Upper lobe of right lung (tissue), 1 donor: ENCODE measurements around the gene IMMP2L. TPM values are rescaled to one million over a fixed set of nuclear protein-coding genes. Genes with fewer than 3 reads are reported as not detected.
"Not testable (repeated sequence)": the region's sequence is repeated elsewhere in the genome, so short reads cannot be mapped to it uniquely, and the experiment has no call there.

Source experiments
- ATAC-seq: fragments of 200-7000 bp; cut with Tn5 transposase; one replicate; pipeline ENCODE4 v1.9.1; 2020; ENCODE audit warnings: mild to moderate bottlenecking, moderate library complexity
- DNase-seq: peaks from one replicate; pipeline ENCODE4 v3.0.0-alpha.2; 2020
- H3K27ac ChIP-seq: fragments of 200-600 bp; one replicate; pipeline ENCODE4 v1.8.0; 2022
- H3K27me3 ChIP-seq: fragments of 200-600 bp; one replicate; pipeline ENCODE4 v1.8.0; 2022; ENCODE audit warnings: mild to moderate bottlenecking
- H3K36me3 ChIP-seq: fragments of 200-600 bp; one replicate; pipeline ENCODE4 v1.8.0; 2022
- H3K4me1 ChIP-seq: fragments of 200-600 bp; one replicate; pipeline ENCODE4 v1.8.0; 2022
- H3K4me3 ChIP-seq: fragments of 200-600 bp; one replicate; pipeline ENCODE4 v1.8.0; 2022; ENCODE audit warnings: mild to moderate bottlenecking
- H3K9me3 ChIP-seq: fragments of 200-600 bp; one replicate; pipeline ENCODE4 v1.8.0; 2022
- intact Hi-C: fragments of 100-400 bp; cut with DNase I; formaldehyde crosslinking; loops from one replicate; pipeline ENCODE4 v1.11.0; 2022
- total RNA-seq: library from RNA; stranded (reverse); fragmentation: NEBNext Ultra II Directional; extraction: Animal tissue kit (Norgen Biotek cat#: 25700); gene quantifications from one replicate; pipeline ENCODE4 v1.2.1, GENCODE V29; 2021
- TF ChIP-seq, protein P1 (sequence below): fragments of 200-600 bp; IDR thresholded peaks from one replicate; pipeline ENCODE4 v1.8.0; 2022; ENCODE audit warnings: antibody characterized with exemption
- donor health status: DM: no; HTN: yes; CAD: no; lungs with severe emphysema.

Gene IMMP2L
- total RNA-seq, 1 donor from 2014 or later: 22.0 TPM

DNA sequence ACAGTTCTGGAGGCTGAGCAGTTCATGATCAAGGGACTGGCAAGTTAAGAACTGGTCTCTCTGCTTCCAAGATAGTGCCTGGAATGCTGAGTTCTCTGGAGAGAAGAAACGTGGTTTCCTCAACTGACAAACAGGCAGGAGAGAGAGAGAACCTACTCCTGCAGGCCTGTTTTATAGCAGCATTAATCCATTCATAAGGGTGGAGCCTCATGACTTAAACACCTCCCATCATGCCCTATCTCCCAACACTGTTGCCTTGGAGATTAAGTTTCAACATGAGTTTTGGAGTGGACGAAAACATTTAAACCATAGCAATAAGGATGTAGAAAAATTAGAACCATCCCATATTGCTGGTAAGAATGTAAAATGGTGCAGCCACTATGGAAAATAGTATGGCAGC is 32.3 kb upstream of the IMMP2L start:
- H3K27ac ChIP-seq: no peak overlapping the region
- ATAC-seq (no peak), DNase-seq (no peak)
- no peaks in the 10 kb centered on the region for H3K9me3 ChIP-seq
- no peak overlapping the region for H3K4me3 ChIP-seq
- H3K4me1 ChIP-seq: no peaks in the 10 kb centered on the region
- H3K36me3 ChIP-seq: no peaks in the 10 kb centered on the region
- TF ChIP-seq, protein P1, sequence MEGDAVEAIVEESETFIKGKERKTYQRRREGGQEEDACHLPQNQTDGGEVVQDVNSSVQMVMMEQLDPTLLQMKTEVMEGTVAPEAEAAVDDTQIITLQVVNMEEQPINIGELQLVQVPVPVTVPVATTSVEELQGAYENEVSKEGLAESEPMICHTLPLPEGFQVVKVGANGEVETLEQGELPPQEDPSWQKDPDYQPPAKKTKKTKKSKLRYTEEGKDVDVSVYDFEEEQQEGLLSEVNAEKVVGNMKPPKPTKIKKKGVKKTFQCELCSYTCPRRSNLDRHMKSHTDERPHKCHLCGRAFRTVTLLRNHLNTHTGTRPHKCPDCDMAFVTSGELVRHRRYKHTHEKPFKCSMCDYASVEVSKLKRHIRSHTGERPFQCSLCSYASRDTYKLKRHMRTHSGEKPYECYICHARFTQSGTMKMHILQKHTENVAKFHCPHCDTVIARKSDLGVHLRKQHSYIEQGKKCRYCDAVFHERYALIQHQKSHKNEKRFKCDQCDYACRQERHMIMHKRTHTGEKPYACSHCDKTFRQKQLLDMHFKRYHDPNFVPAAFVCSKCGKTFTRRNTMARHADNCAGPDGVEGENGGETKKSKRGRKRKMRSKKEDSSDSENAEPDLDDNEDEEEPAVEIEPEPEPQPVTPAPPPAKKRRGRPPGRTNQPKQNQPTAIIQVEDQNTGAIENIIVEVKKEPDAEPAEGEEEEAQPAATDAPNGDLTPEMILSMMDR: no peak
- H3K27me3 ChIP-seq: no peaks in the 10 kb centered on the region
- intact Hi-C loops: no loop called here

DNA sequence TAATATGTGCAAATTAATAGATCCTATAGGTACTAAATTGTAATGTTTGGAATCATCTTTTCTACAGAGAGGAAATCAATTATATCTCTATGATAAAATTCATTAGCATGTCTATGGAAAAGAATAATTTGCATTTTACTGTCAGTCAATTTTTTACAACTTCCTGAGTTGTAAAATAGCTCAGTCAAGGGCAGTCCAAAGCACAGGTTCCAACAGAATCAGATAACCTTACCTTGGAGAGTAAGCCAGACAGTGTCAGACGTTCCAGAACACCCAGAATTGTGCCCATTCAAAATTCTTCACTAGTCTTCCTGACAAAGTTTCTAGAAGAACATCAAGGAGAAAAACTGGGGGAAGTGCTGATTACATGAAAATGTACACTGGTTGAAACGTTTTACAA is 31.1 kb upstream of the IMMP2L start:
- Histone ChIP-seq H3K27me3 (no peaks in the 10 kb centered on the region), H3K27ac (no peak overlapping the region), H3K9me3 (no peaks in the 10 kb centered on the region), H3K4me1 (no peaks in the 10 kb centered on the region), H3K36me3 (no peaks in the 10 kb centered on the region), H3K4me3 (no peak overlapping the region)
- ATAC-seq (no peak), DNase-seq (no peak)
- intact Hi-C loops: no loop called here
- TF ChIP-seq, protein P1: no peak

DNA sequence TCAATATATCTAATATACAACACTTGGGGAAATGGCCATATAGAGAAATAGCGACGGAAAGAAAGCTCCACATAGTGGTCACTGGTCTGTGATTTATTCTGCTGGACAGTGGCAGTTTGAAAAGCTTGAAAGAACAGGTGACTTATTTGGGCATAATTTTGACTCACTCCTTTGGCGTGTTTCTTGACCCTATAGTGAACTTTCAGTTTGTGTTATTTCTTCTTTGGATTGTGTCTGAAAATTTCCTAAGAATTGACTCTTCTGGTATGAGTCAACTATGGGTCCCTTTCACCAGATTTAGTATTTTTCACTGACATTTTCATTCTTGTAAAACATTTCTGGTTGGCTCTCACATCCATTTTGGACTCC is 25.8 kb upstream of the IMMP2L start:
- TF ChIP-seq, protein P1: no peak
- no peaks in the 10 kb centered on the region for H3K4me1 ChIP-seq
- H3K36me3 ChIP-seq: no peaks in the 10 kb centered on the region
- H3K9me3 ChIP-seq: no peaks in the 10 kb centered on the region
- H3K27me3 ChIP-seq: no peaks in the 10 kb centered on the region
- H3K4me3 ChIP-seq: no peak overlapping the region
- intact Hi-C loops: no loop called here
- no peak for ATAC-seq
- no peak overlapping the region for H3K27ac ChIP-seq
- DNase-seq: no peak

DNA sequence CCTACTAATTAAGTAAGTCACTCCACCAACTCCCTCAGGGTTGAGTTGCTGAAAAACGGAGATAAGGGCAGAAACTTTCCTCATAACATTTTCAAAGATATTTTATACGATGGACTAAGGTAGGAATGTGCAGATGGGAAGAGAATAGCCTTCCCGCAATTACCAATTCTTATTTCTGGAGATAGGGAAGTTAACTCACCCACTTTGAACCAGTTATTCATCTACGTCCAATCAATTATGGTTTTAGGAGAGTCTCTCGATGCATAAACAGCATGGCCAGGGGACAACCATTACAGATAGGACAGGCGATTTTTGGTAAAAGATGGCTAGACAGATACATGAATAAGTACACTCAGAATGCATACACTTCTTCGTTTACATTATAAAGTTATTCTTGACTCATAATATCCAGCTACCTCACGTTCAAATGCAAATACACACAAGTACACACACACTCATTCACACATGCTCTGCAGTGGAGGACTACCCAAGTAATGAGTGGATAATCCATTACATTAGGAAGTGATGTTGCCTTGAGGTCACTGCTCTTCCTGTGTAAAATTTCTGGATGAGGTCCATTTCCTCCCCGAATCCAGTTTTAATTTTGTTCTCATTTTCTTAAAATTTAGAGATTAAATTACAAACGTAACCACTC is 25.2 kb upstream of the IMMP2L start:
- Histone ChIP-seq H3K9me3 (no peaks in the 10 kb centered on the region), H3K4me3 (no peak overlapping the region), H3K27me3 (no peaks in the 10 kb centered on the region), H3K4me1 (no peaks in the 10 kb centered on the region), H3K36me3 (no peaks in the 10 kb centered on the region), H3K27ac (no peak overlapping the region)
- intact Hi-C loops: no loop called here
- TF ChIP-seq, protein P1: no peak
- DNase-seq: no peak
- no peak for ATAC-seq

DNA sequence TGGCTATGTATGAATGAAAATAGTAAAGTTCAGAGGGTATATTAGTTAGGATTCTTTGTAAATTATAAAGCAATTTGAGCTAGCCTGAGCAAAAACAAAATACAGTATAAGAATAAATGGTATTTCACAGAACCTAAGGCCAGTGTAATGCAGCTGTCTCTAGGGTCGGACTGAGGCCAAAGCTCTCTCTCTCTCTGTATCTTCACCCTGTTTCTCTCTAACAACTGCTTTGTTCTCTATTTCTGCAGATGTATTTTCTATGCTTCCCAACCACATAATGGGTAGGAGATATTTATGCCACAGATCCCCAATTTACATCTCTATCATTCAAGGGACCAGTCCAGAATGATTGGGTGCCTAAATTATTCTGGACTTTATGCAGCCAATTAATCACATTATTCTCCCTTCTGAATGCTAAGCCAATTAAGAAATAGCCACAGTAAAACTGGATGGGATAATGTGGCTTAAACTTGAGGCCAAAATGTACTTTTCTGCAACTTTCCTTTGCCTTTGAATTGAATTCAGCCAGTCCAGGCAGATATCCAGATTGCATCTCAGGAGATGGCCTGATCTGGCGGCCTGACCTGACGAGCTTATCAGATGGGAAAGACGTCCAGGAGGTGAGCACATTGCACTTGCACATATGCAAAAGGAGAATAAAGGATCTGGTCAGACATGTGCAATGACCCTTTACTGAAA is 24.6 kb upstream of the IMMP2L start:
- H3K27ac ChIP-seq: no peak overlapping the region
- DNase-seq: no peak
- H3K36me3 ChIP-seq: no peaks in the 10 kb centered on the region
- no peaks in the 10 kb centered on the region for H3K27me3 ChIP-seq
- no peaks in the 10 kb centered on the region for H3K4me1 ChIP-seq
- no peak for ATAC-seq
- TF ChIP-seq, protein P1: no peak
- intact Hi-C loops: no loop called here
- H3K9me3 ChIP-seq: no peaks in the 10 kb centered on the region
- no peak overlapping the region for H3K4me3 ChIP-seq

DNA sequence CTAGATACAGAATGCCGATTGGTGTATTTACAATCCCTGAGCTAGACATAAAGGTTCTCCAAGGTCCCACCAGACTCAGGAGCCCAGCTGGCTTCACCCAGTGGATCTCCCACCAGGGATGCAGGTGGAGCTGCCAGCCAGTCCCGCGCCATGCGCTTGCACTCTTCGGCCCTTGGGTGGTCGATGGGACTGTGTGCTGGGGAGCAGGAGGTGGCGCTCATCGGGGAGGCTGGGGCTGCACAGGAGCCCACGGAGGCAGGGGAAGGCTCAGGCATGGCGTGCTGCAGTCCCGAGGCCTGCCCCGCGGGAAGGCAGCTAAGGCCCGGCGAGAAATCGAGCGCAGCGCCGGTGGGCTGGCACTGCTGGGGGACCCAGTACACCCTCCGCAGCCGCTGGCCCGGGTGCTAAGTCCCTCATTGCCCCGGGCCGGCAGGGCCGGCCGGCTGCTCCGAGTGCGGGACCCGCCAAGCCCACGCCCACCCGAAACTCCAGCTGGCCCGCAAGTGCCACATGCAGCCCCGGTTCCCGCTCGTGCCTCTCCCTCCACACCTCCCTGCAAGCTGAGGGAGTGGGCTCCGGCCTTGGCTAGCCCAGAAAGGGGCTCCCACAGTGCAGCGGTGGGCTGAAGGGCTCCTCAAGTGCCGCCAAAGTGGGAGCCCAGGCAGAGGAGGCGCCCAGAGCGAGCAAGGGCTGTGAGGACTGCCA is 19.6 kb upstream of the IMMP2L start:
- H3K4me3 ChIP-seq, H3K4me1 ChIP-seq, DNase-seq, H3K36me3 ChIP-seq, H3K27ac ChIP-seq, H3K9me3 ChIP-seq, H3K27me3 ChIP-seq, intact Hi-C loops, ATAC-seq: not testable (repeated sequence)

DNA sequence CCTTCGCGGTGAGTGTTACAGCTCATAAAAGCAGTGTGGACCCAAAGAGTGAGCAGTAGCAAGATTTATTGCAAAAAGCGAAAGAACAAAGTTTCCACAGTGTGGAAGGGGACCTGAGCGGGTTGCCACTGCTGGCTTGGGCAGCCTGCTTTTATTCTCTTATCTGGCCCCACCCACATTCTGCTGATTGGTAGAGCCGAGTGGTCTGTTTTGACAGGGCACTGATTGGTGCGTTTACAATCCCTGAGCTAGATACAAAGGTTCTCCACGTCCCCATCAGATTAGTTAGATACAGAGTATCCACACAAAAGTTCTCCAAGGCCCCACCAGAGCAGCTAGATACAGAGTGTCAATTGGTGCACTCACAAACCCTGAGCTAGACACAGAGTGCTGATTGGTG is 18.9 kb upstream of the IMMP2L start:
- ATAC-seq, DNase-seq, intact Hi-C loops: not testable (repeated sequence)

More for the DNA sequence above, 18.9 kb upstream of the IMMP2L start:
- H3K27ac ChIP-seq, H3K36me3 ChIP-seq, H3K27me3 ChIP-seq, H3K4me3 ChIP-seq, H3K9me3 ChIP-seq, H3K4me1 ChIP-seq: not testable (repeated sequence)
